Retinal pigment epithelial cell (primary cell): ENCODE data around the gene HUS1B.

ENCODE experiments used
- DNase-seq: peaks from one replicate; pipeline ENCODE4 v3.0.0-alpha.2; 2010; ENCODE audit warnings: low read depth
- H3K4me3 ChIP-seq: 2 replicates; pipeline ENCODE4 v1.5.1; 2011; ENCODE audit warnings: mild to moderate bottlenecking, low read length, control low read depth, moderate library complexity
- TF ChIP-seq, protein P1 (sequence below): conservative IDR thresholded peaks from 2 replicates; pipeline ENCODE4 v1.5.1; 2011; ENCODE audit warnings: low read depth, low read length, control low read depth, inconsistent platforms

Gene HUS1B

DNA sequence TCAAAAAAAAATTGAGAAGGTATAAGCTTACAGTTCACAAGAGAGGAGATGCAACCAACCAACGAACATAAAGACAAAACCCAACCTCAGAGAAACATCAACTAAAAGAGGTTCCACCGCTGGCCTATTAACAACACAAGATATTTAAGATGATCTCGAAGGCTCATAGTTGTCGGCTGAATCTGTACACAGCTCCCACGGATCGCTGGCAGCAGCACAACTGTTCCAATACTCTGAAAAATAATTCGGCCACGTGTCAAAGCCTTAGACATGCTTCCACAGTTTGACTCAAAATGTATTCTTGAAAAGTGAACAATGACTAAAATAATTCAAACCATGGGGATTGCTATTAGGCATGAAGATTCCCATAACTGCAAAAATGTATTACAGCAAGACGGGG lies 22.4 kb upstream of the HUS1B start:
- DNase-seq, result no peak
- TF ChIP-seq, protein P1, sequence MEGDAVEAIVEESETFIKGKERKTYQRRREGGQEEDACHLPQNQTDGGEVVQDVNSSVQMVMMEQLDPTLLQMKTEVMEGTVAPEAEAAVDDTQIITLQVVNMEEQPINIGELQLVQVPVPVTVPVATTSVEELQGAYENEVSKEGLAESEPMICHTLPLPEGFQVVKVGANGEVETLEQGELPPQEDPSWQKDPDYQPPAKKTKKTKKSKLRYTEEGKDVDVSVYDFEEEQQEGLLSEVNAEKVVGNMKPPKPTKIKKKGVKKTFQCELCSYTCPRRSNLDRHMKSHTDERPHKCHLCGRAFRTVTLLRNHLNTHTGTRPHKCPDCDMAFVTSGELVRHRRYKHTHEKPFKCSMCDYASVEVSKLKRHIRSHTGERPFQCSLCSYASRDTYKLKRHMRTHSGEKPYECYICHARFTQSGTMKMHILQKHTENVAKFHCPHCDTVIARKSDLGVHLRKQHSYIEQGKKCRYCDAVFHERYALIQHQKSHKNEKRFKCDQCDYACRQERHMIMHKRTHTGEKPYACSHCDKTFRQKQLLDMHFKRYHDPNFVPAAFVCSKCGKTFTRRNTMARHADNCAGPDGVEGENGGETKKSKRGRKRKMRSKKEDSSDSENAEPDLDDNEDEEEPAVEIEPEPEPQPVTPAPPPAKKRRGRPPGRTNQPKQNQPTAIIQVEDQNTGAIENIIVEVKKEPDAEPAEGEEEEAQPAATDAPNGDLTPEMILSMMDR, result no peak
- no peak overlapping the region for H3K4me3 ChIP-seq

DNA sequence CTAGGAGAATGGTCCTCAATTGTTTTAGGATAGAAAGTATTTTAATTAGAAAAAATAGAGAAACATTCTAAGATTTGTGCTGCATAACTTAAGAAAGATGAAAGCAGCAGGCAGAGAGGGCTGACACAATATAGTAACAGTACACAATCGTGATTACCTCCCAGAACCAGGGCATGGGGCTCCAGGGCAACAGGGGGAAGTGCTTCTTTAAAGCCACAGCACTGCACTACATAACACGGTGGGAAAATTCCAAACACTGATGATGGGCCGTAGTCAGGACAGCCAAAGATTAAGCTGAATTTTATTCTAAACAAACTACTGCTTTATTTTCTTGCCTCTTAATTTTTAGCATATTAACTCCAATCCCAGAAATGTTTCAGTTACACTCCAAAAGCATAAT lies 21.6 kb upstream of the HUS1B start:
- TF ChIP-seq, protein P1, result no peak
- H3K4me3 ChIP-seq, result no peak overlapping the region
- no peak for DNase-seq

DNA sequence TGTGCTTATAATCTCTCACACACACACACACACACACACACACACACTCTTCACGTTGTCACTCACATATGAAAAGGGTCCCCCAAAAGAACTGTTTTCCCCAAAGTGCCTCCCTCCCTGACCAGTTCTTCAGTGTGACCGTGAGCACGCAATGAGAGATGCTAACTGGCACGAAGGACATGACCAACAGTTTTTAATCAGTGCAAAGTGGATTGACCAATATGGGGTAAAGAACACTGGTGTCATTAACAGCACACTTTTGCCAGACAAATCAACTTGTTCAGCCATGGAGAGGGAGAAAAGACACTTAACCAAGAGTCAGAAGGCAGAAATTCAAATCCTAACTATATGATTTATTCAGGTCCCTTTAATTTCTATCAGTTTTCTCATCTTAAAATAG lies 21.0 kb upstream of the HUS1B start:
- TF ChIP-seq, protein P1, result no peak
- DNase-seq, result no peak
- H3K4me3 ChIP-seq, result no peak overlapping the region

DNA sequence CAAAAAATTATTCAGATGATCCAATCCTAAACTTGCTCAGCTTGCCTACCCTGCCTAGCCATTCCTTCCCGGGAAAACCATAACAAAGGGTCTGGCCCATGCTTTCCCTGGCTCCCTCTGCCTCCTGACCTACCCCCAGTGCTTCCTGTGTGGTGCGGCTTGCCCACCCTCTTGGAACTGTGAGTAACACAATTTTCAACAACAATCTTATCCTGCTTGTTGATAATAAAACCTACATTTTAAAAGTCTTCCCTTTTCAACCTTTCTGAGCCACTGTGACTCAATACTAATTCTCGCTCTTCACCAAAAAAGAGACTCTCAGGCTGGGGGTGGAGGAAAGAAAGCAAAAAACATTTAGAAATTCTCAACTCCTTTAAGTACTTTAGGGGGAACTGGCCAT lies 18.1 kb upstream of the HUS1B start:
- DNase-seq, result no peak
- no peak overlapping the region for H3K4me3 ChIP-seq
- TF ChIP-seq, protein P1, result no peak

DNA sequence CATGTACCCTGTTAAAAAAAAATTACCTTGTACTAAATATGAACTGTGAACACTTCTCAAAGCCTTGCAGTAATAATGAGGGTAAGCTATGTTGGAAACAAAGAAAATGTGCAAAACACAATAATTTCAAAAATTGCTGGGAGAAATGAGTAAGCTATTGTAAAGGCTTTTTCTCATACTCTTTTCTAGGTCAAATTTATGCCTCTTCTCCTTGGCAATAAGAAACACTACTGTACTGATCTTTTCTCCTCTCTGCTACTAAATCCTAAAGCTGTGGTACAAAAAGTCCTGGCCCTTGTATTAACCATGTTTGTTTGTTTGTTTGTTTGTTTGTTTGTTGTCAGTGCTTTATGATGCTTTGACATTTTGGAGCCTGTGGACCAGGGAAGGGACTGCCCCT lies 17.5 kb upstream of the HUS1B start:
- H3K4me3 ChIP-seq, result no peak overlapping the region
- TF ChIP-seq, protein P1, result no peak
- DNase-seq, result no peak

DNA sequence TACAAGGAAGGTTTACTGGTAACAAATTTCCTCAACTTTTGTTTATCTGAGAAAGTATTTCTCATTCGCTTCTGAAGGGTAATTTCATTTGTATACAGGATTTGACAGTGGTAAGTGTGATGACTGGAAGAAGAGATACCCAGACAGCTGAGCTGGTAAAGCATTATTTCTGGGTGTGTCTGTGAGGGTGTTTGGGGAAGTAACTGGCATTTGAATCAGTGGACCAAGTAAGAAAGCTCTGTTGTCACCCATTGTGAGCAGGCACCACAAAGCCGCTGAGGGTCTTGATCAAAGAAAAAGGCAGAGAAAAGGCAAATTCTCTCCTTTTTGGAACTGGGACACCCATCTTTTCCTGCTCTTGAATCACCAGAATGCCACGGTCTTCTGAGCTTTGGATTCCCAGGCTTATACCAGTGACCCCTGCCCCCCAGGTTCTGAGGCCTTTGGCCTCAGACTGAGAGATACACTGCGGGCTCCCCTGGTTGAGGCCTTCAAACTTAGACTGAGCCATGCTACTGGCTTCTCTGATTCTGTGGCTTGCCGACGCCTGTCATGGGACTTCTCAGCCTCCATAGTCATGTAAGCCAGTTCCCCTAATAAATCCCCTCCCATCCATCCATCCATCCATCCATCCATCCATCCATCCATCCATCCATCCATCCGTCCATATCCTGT lies 10.5 kb upstream of the HUS1B start:
- no peak for DNase-seq
- TF ChIP-seq, protein P1, result no peak

More for the DNA sequence above, 10.5 kb upstream of the HUS1B start:
- H3K4me3 ChIP-seq, result no peak overlapping the region
